GM13977 (cell line): ENCODE data around the gene ZNF287.

ENCODE experiments used
- DNase-seq: peaks from one replicate; pipeline ENCODE4 v3.0.0; 2012; ENCODE audit warnings: low spot score
- in situ Hi-C: fragments of 300-500 bp; cut with MboI; formaldehyde crosslinking; loops from one replicate; pipeline ENCODE4 v1.12.0; 2022; ENCODE audit warnings: low sequenced_read_pairs, low pct_unique_long_range_greater_than_20kb, mixed read lengths, inconsistent platforms; ENCODE audit not compliant: unreplicated experiment
- TF ChIP-seq, protein P1 (sequence below): IDR thresholded peaks from 2 replicates; pipeline ENCODE4 v1.5.1; 2012; ENCODE audit warnings: mild to moderate bottlenecking, control low read depth; ENCODE audit not compliant: insufficient read depth; ENCODE audit errors: extremely low read depth, missing control alignments

Gene ZNF287

GRCh38 chr17:16506188-16506587 is 62.8 kb downstream of the ZNF287 start:
- in situ Hi-C loops: no loop called here
- DNase-seq: no peak
- TF ChIP-seq, protein P1, sequence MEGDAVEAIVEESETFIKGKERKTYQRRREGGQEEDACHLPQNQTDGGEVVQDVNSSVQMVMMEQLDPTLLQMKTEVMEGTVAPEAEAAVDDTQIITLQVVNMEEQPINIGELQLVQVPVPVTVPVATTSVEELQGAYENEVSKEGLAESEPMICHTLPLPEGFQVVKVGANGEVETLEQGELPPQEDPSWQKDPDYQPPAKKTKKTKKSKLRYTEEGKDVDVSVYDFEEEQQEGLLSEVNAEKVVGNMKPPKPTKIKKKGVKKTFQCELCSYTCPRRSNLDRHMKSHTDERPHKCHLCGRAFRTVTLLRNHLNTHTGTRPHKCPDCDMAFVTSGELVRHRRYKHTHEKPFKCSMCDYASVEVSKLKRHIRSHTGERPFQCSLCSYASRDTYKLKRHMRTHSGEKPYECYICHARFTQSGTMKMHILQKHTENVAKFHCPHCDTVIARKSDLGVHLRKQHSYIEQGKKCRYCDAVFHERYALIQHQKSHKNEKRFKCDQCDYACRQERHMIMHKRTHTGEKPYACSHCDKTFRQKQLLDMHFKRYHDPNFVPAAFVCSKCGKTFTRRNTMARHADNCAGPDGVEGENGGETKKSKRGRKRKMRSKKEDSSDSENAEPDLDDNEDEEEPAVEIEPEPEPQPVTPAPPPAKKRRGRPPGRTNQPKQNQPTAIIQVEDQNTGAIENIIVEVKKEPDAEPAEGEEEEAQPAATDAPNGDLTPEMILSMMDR: no peak

- in situ Hi-C loops: no loop called here
- no peak for DNase-seq
- TF ChIP-seq, protein P1: no peak
Observed at GRCh38 chr17:16504984-16505383, 64.0 kb downstream of the ZNF287 start.
